Measurements from ENCODE around the gene PRRT1B. TPM values are rescaled to one million over a fixed set of nuclear protein-coding genes. Genes with fewer than 3 reads are reported as not detected.

The PRRT1B gene
- total RNA-seq, 2 donors from 2014 or later = 2.0 to 4.5 TPM

- H3K4me1 ChIP-seq = no peaks in the 10 kb centered on the region
- no peak overlapping the region for H3K4me3 ChIP-seq
- no peak for DNase-seq
- no peak overlapping the region for H3K27ac ChIP-seq
- intact Hi-C loops (cut with DNase I) = no loop called here
- peaks cover 11% of the 10 kb centered on the region for H3K36me3 ChIP-seq
- no peaks in the 10 kb centered on the region for H3K27me3 ChIP-seq
- TF ChIP-seq, protein P1, sequence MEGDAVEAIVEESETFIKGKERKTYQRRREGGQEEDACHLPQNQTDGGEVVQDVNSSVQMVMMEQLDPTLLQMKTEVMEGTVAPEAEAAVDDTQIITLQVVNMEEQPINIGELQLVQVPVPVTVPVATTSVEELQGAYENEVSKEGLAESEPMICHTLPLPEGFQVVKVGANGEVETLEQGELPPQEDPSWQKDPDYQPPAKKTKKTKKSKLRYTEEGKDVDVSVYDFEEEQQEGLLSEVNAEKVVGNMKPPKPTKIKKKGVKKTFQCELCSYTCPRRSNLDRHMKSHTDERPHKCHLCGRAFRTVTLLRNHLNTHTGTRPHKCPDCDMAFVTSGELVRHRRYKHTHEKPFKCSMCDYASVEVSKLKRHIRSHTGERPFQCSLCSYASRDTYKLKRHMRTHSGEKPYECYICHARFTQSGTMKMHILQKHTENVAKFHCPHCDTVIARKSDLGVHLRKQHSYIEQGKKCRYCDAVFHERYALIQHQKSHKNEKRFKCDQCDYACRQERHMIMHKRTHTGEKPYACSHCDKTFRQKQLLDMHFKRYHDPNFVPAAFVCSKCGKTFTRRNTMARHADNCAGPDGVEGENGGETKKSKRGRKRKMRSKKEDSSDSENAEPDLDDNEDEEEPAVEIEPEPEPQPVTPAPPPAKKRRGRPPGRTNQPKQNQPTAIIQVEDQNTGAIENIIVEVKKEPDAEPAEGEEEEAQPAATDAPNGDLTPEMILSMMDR (IDR thresholded peaks at IDR 0.05) = no peak
- H3K9ac ChIP-seq (ENCODE audit: low read depth in 2 of 2, low read length in 2 of 2) = no peak overlapping the region
- no peaks in the 10 kb centered on the region for H3K9me3 ChIP-seq
Measured at GRCh38 chr9:131574730-131575640, 29.7 kb downstream of the PRRT1B start.

DNA sequence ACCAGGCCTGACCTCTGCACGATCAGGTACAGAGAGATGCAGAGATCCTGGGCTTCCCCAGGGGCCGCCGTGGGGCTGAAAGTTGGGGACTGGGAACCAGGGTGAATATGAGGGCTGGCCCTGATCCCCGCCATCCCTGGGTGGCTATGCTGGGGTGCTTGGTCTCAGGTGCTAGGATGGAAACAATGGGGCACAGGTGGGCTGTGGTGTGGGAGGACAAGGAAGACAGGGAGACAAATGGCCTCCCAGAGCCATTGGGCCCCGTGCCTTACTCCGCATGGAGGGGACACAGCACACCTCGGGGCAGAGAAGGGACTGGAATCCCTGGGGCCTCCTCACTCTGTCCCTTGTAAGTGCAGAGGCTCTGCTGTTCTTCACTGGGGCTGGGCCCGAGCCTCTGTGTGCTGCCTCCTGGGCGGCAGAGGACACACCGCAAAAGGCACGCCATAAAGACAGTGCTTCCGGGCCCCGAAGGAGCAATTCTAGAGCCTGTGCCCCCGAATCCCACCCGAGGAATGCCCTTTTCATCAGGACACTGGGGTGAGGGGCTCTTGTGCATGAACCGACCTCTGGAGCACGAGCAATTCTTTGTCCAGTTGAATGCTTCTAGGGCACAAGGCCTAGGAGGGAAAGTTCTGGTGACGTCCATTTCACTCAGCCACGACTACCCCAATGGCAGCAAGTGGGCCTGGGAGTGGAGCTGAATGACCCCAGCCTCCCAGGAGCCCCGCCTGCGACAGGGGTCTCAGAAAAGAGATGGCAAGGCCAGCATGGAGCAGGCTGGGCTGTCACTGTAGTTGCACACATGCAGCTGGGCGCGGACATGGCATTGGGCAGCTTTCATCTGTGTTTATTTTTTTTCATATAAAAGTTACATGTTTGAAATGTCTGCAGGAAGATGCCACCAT is 30.9 kb downstream of the PRRT1B start:
- Histone ChIP-seq H3K9me3 (no peaks in the 10 kb centered on the region), H3K4me1 (no peaks in the 10 kb centered on the region), H3K36me3 (peaks cover 11% of the 10 kb centered on the region), H3K4me3 (no peak overlapping the region), H3K27ac (no peak overlapping the region), H3K27me3 (no peaks in the 10 kb centered on the region), H3K9ac (ENCODE audit: low read depth in 2 of 2, low read length in 2 of 2) (no peak overlapping the region)
- intact Hi-C loops (cut with DNase I) = no loop called here
- DNase-seq = no peak
- TF ChIP-seq, protein P1 (IDR thresholded peaks at IDR 0.05) = no peak

- intact Hi-C loops (cut with DNase I) = no loop called here
- no peak overlapping the region for H3K9ac ChIP-seq (ENCODE audit: low read depth in 2 of 2, low read length in 2 of 2)
- no peaks in the 10 kb centered on the region for H3K4me1 ChIP-seq
- H3K36me3 ChIP-seq = peaks cover 11% of the 10 kb centered on the region
- H3K4me3 ChIP-seq = no peak overlapping the region
- no peak for DNase-seq
- H3K27me3 ChIP-seq = no peaks in the 10 kb centered on the region
- TF ChIP-seq, protein P1 (IDR thresholded peaks at IDR 0.05) = no peak
- H3K9me3 ChIP-seq = no peaks in the 10 kb centered on the region
- H3K27ac ChIP-seq = no peak overlapping the region
Measured at GRCh38 chr9:131577005-131578000, 32.0 kb downstream of the PRRT1B start.

DNA sequence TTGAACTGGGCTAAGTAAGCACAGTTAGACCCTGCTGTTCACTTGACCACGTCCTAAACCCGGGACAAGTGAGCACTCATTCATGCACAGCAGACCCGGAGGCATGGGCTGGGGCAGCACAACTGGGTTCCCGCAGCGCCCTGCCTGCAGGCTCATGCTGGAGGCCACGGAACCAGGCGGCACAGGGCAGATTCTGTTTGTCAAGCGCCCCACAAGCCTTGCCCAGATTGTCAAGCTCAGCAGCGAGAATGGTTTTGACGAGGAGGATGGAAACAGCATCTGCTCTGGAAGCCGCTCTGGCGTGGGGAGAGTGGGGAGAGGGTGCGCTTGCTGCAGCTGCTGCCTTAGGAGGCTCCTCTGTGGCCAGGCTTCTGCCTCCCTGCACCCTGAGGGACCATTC is 32.7 kb downstream of the PRRT1B start:
- Histone ChIP-seq H3K4me3 (no peak overlapping the region), H3K27me3 (no peaks in the 10 kb centered on the region), H3K9ac (ENCODE audit: low read depth in 2 of 2, low read length in 2 of 2) (no peak overlapping the region), H3K36me3 (peaks cover 11% of the 10 kb centered on the region), H3K27ac (no peak overlapping the region), H3K9me3 (no peaks in the 10 kb centered on the region), H3K4me1 (no peaks in the 10 kb centered on the region)
- TF ChIP-seq, protein P1 (IDR thresholded peaks at IDR 0.05) = no peak
- intact Hi-C loops (cut with DNase I) = no loop called here
- DNase-seq = no peak
